LoVo (cell line): ENCODE measurements around the gene DCX.

Experiments
- DNase-seq: peaks from one replicate; pipeline ENCODE4 v3.0.0-alpha.2; 2016; ENCODE audit warnings: low spot score

DCX gene

GRCh38 chrX:111308039-111308438 lies 104.0 kb downstream of the DCX start:
- no peak for DNase-seq

DNA sequence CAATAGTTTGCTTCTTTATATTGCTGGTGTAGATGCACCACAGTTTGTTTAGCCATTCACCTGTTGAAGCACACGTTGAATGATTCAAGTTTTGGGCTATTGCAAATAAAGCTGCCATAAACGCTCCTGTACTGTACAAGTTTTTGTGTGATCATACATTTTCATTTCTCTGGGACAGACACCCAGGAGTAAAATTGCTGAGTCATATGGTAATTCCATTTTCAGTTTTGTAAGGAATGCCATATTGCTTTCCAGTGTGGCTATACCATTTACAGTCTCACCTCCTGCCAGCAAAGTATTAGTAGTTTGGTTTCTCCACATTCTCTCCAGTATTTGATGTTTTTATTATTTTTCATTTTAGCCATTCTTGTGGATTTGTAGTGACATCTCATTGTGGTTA lies 109.7 kb downstream of the DCX start:
- DNase-seq, result no peak

- no peak for DNase-seq
These were observed 123.2 kb downstream of the DCX start for GRCh38 chrX:111288841-111289240.

DNA sequence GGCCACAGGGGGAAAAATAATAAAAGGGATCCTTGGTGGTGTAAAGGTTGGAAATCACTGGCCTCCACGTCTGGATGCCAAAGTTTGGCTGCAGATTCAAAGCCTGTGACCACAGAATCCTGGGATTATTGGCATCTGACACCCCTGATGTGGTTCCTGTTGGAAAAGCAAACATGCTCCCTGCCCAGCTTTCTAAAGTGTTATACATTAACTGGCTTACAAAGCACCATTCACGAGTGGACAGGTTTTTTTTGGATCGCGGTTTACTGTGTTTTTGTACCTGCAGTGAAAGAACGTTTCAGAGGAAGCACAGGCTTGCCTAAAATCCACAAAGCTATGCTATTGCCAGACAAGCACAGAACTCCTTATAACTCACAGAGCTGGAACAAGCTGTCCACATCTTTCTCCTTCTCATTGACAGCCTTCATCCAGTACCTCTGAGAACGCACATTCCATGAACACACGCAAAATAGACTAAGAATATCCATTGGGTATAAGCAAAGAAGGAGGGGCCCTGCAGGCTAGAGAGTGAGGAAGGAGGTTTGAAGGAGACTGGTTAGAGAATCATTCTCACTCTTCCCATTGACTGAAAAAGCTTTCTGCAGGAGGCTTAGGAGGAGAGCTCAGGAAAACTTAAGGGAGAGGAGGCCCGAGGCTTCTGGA lies 127.2 kb downstream of the DCX start:
- DNase-seq, result no peak

DNA sequence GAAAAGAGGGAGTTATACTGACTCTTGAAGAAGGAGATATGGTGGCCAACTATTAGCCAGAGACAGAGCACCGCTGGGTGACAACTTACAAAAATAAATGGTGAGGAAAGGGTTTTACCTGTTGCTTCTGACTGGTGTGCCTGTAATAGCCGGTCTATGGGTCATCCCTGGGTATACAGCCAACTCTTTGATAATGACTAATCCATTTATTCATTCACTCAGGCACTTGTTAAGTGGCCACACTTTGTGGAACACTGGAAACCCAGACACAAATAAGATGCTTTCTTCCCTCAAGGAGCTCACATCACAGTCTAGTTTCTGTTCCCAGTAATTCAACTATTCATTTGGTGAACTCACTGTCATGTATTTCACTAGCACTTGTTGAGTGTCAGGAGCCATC lies 128.5 kb downstream of the DCX start:
- DNase-seq, result no peak

GRCh38 chrX:111282991-111283390 lies 129.0 kb downstream of the DCX start:
- no peak for DNase-seq

- DNase-seq, result no peak
These were observed 129.9 kb downstream of the DCX start for GRCh38 chrX:111282139-111282538.

DNA sequence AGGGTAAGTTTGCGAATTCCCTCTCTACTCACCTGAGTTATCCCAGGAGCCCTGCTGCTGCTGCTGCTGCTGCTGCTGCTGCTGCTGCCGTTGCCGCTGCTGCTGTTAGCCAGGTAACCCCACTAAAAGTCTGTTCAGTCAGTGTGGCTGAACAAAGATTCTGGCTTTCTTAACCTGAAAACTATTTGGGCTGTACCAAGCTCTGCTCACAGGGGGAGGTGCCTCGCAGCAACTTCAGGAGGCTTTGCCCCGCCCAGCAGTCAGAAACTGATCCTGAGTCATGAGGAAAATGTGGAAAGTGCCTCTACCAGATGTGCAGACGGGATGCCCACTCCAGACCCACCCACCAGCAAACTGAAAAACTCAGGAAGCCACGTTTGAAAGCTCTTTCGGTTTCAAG lies 141.7 kb downstream of the DCX start, which contains the start of gene CAPN6:
Gene CAPN6, minus strand, starts transcription at position 145 of the 400 bp plus-strand sequence. CDS start 6,547 bp downstream, outside the sequence.
- no peak for DNase-seq

DNA sequence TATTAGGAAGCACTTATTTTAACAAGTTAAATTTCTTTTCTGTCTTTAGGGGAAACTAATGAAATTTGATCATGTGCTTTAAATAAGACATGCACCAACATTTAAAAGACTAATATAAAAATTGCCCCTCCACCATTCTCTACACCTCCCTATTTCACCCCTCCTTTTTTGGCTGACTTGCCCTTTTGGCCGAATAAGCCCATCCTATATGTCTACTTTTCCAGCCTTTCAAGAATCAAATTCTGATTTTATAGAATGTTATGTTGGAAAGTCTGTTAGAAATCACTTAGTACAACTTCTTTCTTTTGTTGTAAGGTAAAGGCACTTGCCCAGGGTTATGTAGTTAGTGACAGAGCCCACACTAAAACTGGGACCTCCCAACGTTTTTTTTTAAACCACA lies 143.5 kb downstream of the DCX start:
- no peak for DNase-seq

- no peak for DNase-seq
These were observed 146.5 kb downstream of the DCX start for GRCh38 chrX:111265486-111265885.

DNA sequence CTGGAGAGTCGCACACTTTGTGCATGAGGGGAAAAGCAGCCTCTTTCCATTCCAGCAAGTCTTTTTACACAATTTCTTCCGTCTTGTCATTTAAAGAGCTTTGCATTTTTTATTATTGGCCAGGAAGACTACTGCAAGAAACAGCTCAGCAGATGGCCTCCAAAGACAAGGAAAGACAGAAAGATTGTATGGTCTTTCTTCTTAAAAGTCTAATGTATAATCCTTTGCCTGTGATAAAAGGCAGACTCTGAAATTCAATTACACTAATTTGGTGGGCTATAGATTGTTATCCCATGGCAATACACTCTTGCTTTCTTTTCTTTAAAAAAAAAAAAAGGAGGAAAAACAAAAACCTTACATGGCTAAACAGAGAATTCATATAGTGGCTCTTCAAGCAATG lies 147.6 kb downstream of the DCX start:
- DNase-seq, result no peak

DNA sequence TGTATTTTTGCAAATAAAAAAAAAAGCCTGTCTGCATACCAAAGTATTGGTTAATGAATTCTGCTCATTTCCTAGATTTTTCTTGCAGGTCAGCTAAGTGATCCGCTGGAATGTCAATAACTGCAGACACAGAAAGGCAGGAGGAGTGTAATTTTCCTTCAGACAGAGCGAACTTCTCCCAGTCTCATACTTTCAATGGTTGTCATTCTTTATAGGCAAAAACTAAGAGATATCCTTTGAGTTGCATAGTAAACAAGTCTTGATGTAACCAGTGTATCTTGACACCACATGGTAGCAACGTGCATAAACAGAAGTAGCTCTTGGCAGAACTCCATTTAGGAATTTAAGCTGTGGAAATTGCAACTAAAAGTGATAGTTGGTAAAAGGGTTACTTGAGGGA lies 149.9 kb downstream of the DCX start:
- no peak for DNase-seq

DNA sequence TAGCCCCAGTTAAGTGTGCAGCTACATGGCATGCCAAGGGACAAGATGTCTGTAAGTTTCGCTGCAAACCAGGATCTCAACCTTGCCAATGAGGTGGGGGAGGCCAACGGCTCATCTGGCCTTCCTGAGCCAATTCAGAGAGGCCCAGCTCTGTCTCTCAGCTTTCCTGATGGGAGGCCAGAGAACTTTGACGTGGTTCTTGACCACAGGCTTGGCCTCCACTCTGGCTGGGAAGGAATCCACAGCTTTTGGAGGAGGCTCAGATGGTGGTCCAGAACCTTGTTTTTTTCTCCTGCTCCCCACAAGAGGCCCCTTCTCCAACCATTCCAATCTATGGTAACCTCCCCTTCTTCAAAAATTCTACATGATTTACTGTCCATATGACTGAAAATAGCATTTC lies 151.5 kb downstream of the DCX start:
- no peak for DNase-seq

DNA sequence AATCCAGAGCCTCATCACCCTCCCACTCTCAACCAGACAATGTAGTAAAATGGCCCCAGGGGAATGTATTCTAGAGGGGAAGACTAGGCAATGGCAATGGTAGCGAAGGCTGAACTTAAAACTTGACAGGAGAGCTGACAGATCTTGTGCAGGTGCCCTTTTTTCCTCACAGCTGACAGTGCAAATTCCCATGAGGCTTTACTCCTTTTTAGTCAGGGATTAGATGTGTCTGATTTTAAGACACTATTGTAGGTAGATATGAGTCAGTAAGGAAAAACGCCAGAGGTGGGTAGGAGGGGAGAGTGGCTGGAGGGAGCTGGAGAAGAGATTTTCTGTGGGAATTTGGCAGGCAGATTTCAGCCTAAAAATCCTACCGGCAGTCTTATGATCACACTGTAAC lies 152.4 kb downstream of the DCX start:
- no peak for DNase-seq

GRCh38 chrX:111257733-111258132 lies 154.3 kb downstream of the DCX start:
- DNase-seq, result no peak

- no peak for DNase-seq
These were observed 156.9 kb downstream of the DCX start for GRCh38 chrX:111254896-111255693.

GRCh38 chrX:111244235-111244750 lies 167.7 kb downstream of the DCX start:
- DNase-seq, result peak; percentile 29
